HG03097 (cell line): ENCODE data around the gene UBALD1.

Experiments used
- ATAC-seq: cut with Tn5 transposase; IDR thresholded peaks from one replicate; pipeline ENCODE4 v1.9.1; 2021; ENCODE audit not compliant: unreplicated experiment, low FRiP score

UBALD1 gene

DNA sequence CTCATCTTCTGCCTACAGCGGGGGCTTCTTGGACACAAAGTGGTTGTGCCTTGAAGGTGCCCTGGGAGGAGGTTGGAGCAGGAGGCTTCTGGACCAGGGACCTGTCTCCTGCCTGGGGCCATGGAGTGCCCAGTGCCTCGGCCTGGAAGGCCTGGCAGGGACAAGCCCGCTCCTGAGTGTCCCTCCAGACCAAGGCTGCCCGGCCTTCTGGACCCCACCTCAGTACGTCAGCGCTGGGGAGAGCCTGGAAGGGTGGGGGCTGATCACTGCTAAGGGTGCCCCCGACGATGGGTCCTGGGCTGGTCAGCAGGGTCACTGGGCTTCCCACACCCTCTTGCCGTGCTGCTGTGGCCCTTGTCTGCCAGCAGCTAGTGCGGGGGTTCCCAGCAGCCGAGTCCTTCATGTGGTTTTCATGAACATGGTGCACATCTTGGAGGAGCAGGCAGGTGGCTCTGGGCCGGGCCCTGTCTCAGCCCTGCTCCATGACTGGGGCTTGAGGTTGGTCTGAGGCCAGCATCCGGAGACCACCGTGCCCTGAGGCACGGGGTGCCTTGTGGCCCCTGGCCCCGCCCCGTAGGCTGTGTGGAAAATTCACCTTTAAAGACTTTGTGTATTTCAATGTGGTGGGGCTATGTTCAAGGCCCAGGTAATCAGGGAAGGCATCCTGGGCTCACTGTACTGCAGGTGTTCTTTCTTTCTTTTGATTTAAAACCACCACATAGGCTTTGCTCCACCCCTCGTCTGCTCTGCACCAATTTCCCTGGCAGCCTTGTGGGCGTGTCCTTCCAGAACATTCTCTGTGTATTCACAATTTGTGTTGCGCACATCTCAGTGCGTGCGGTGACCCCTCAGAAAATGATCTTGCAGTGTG lies 32.3 kb upstream of the UBALD1 start:
- ATAC-seq, result no peak

GRCh38 chr16:4641895-4642294 lies 27.2 kb upstream of the UBALD1 start:
- ATAC-seq, result no peak

- ATAC-seq, result no peak
Observed at GRCh38 chr16:4641306-4641687, 26.6 kb upstream of the UBALD1 start.

GRCh38 chr16:4640572-4641305 lies 26.1 kb upstream of the UBALD1 start:
- ATAC-seq, result no peak

GRCh38 chr16:4639899-4640509 lies 25.3 kb upstream of the UBALD1 start:
- ATAC-seq, result no peak

DNA sequence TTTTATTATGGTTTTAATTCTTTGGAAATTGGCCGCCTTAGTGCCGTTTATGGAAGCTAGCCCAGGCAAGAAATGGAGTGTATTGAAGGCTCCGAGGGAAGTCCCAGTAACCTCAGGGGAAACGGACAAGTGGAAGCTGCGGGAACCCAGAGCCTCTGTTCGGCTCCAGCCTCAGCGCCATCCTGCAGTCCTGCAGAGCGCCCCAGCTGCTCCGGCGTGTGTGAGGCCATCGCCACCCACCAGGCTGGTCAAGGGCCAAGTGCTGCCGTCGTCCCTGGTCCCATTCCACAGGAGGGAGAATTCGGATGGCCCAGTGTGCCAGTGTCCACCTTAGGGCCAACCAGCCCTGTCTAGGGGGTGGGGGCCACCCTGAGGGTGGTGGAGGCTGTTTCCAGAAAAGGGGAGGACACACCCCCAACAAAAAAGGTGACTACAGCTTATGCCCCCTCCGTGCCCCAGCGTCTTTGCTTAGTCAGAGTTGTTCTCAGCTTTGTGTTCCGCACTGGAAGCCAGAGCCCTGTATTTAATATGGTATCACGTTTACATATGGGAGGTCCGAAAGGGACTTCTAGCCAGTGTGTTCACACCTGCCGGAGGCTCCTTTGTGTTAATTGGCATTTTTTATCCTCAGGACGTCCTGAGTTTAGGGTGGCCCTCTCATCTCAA lies 22.9 kb upstream of the UBALD1 start:
- no peak for ATAC-seq

DNA sequence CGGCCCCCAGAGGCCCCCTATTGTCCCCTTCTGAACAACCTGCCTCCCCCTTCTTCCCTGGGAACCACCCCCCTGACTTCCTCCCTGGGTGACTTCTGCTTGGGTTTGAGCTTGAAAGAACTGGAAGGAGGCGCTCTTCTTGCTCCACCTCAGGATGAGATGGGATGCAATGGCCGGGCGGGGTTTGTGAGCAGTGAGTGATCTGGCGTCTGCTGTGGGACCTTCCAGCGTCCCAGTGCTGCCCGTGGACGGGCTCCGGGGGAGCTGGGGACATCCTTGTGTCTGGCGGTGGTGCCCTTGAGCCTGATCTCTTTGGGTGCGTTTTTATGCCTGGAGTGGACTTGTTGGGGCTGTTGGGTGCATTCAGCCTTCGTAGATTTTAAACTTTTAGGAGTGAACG lies 21.5 kb upstream of the UBALD1 start:
- ATAC-seq, result no peak

DNA sequence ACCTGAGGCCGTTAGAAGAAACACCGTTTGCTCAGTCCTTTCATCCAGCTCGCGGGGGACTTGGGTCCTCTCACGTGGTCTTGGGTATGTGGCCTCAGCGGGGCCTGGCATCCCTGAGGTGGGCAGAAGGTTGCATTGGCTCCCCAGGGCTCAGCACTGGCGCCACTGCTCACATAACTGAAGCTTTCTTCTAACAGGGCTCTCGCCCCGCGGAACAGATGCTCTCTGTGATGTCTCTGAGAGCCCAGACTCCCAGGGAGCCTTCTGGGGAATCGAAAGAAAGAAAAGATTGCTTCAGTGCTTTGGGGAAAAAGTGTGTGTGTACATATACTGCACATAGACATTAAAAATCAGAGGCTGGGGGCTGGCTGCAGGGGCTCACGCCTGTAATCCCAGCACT lies 20.1 kb upstream of the UBALD1 start:
- ATAC-seq, result no peak

- ATAC-seq, result no peak
Observed at GRCh38 chr16:4633910-4634635, 19.4 kb upstream of the UBALD1 start.

- no peak for ATAC-seq
Observed at GRCh38 chr16:4631444-4631843, 16.8 kb upstream of the UBALD1 start.

- ATAC-seq, result no peak
Observed at GRCh38 chr16:4628283-4628682, 13.6 kb upstream of the UBALD1 start.

DNA sequence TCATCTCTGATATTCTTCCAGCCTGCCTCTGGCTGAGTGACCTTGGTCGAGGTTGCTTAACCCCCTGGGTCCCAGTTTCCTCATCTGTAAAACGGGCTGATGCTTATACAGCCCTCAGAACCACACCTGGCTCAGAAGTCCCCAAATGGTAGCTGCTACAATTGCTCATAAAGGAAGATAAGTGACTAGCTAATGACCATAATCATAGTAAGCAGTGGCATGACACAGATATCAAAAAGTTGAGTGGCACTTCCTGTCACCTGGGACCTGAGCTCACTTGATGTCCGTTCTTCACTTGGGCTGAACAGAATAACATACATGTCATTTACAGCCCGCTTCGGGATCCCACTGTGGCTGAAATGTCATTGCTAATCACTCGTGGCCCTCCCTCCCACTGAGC lies 11.7 kb upstream of the UBALD1 start:
- ATAC-seq, result no peak

DNA sequence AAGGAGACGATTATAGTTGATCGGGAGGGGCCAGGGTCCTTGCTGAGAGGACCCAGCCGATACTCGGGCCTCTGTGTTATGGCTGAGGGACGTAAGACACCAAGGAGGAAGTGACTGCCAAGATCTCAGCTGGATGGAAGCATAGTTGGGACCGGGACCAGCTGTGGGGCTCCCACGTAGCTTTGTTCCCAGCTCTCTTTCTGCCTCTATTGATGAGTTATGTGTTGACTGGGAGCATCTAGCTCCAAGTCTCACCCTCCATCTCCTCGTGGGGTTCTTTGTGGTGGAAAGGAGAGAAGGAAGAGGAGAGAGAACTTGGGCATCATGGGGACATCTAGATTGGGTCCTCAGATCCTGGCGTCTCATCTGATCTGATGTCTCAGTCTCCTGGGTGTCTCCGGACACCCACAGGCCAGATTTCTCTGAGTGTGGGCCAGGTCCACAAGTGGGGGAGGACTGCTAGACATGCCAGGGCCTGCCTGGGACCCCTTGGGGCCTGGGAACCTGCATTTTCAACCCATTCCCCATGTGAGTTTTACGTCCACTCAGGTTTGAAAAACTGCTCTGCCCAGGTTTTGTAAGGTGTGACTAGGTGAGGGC lies 11.0 kb upstream of the UBALD1 start:
- ATAC-seq, result no peak

GRCh38 chr16:4624827-4625559 lies 10.3 kb upstream of the UBALD1 start:
- peak; percentile 40 for ATAC-seq

GRCh38 chr16:4624015-4624826 lies 9.5 kb upstream of the UBALD1 start, which contains the start of gene MGRN1:
Gene MGRN1, plus strand, starts transcription at chr16:4624826. Its CDS starts 135 bp downstream, at chr16:4624961.
- ATAC-seq, result peak; percentile 76

DNA sequence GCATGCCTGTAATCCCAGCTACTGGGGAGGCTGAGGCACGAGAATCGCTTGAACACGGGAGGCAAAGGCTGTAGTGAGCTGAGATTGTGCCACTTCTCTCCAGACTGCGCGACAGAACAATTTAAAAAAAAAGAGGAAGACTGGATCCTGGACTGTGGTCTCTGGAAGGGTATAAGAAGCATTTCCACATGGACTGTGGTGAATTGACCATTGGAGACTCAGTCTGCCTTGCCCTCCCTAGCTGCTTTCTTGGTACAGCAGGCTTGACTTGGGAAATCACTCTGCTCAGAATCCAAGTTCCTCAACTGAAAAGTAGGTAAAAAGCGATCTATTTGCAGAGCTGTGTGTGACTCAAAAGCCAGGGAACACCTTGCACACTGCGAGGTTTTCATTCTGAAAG lies 8.9 kb upstream of the UBALD1 start:
- ATAC-seq, result no peak

DNA sequence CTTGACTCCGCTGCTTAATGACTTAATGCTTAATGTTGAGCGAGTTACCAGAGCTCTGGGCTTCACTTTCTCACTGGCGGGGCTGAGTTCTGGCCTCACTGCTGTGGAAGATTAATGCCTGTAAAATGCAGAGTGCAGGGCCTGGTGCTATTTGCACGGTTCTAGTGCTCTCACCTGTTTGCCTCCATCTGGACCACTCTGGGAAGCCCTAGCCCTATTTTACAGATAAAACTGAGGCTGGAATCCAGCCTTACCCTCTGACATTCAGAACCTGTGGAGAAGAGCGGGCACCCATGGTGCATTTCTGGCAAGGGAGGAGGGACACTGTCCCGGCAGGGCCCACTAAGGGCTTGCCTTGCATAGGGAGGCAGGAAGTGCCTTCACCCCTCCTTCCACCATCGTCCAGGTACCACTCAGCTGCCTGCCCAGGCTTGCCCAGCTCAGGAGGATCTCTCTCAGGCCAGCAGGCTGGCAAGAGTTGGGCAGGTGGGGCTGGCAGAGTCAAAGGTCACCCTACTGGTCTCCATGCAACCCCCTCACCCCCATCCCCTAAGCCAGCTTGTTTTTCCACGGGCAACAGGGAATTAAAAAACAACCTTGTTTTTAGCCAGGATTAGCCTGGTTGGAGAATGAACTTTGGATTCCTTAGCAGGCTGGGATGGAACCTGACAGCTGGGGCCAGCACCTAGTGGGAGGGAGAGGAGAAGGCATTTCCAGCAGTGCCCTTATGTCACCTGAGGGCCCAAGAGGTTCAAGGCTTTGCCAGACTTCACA lies 4.1 kb upstream of the UBALD1 start:
- ATAC-seq, result no peak

GRCh38 chr16:4617880-4618279 lies 3.2 kb upstream of the UBALD1 start:
- ATAC-seq, result no peak
